HCT116 (cell line): ENCODE data around the gene ACSF2.

Experiments
- POLR2A ChIP-seq: IDR thresholded peaks from 2 replicates; pipeline ENCODE4 v1.7.0; 2011; ENCODE audit warnings: borderline replicate concordance; ENCODE audit not compliant: insufficient read depth, insufficient read length; ENCODE audit errors: extremely low read depth
- POLR2AphosphoS5 ChIP-seq: IDR thresholded peaks from 2 replicates; pipeline ENCODE4 v1.6.1; 2011; ENCODE audit warnings: mild to moderate bottlenecking, low read depth, low read length, moderate library complexity

DNA sequence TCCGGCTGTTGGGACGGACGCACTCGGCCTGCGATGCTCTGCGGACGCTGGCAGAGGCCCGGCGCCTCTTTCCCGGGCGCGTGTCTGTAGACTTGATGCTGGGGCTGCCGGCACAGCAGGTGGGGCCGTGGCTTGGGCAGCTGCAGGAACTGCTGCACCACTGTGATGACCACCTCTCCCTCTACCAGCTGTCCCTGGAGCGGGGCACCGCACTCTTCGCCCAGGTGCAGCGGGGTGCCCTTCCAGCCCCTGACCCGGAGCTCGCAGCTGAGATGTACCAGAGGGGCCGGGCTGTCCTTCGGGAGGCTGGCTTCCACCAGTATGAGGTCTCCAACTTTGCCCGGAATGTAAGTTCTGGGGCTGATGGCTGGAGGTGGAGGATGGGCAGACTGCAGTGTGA is 56.1 kb downstream of the ACSF2 start:
- TF ChIP-seq POLR2AphosphoS5 (no peak), POLR2A (no peak)
